ENCODE data around the gene NAT10.

The NAT10 gene

GRCh38 chr11:34149274-34149673 is 43.8 kb downstream of the NAT10 start:
- DNase-seq (ENCODE audit: low spot score): no peak

GRCh38 chr11:34149786-34150185 is 44.4 kb downstream of the NAT10 start:
- no peak for DNase-seq (ENCODE audit: low spot score)

- DNase-seq (ENCODE audit: low spot score): no peak
Observed at GRCh38 chr11:34150494-34151151, 45.2 kb downstream of the NAT10 start.

- no peak for DNase-seq (ENCODE audit: low spot score)
Observed at GRCh38 chr11:34151166-34151565, 45.7 kb downstream of the NAT10 start.

GRCh38 chr11:34151916-34152845 is 46.8 kb downstream of the NAT10 start:
- DNase-seq (ENCODE audit: low spot score): no peak

GRCh38 chr11:34154059-34154875 is 48.8 kb downstream of the NAT10 start:
- DNase-seq (ENCODE audit: low spot score): no peak

GRCh38 chr11:34155057-34155756 is 49.8 kb downstream of the NAT10 start:
- no peak for DNase-seq (ENCODE audit: low spot score)

GRCh38 chr11:34155757-34156062 is 50.3 kb downstream of the NAT10 start:
- DNase-seq (ENCODE audit: low spot score): no peak

- DNase-seq (ENCODE audit: low spot score): no peak
Observed at GRCh38 chr11:34157163-34157562, 51.7 kb downstream of the NAT10 start.

- no peak for DNase-seq (ENCODE audit: low spot score)
Observed at GRCh38 chr11:34158661-34159060, 53.2 kb downstream of the NAT10 start.

- DNase-seq (ENCODE audit: low spot score): no peak
Observed at GRCh38 chr11:34160049-34160721, 54.8 kb downstream of the NAT10 start.

- DNase-seq (ENCODE audit: low spot score): no peak
Observed at GRCh38 chr11:34160791-34161190, 55.4 kb downstream of the NAT10 start.

GRCh38 chr11:34161361-34161760 is 55.9 kb downstream of the NAT10 start:
- no peak for DNase-seq (ENCODE audit: low spot score)

GRCh38 chr11:34161812-34162492 is 56.5 kb downstream of the NAT10 start:
- DNase-seq (ENCODE audit: low spot score): no peak

GRCh38 chr11:34162493-34162820 is 57.0 kb downstream of the NAT10 start:
- DNase-seq (ENCODE audit: low spot score): no peak

GRCh38 chr11:34162856-34163255 is 57.4 kb downstream of the NAT10 start:
- DNase-seq (ENCODE audit: low spot score): no peak

- DNase-seq (ENCODE audit: low spot score): no peak
Observed at GRCh38 chr11:34165121-34165520, 59.7 kb downstream of the NAT10 start.

- no peak for DNase-seq (ENCODE audit: low spot score)
Observed at GRCh38 chr11:34165786-34166555, 60.5 kb downstream of the NAT10 start.

GRCh38 chr11:34166806-34167740 is 61.6 kb downstream of the NAT10 start:
- DNase-seq (ENCODE audit: low spot score): no peak

Measured in hematopoietic multipotent progenitor cell treated with erythropoietin and hydrocortisone succinate and interleukin-3 and kit ligand, for 17 days (in vitro differentiated cells).